ENCODE measurements around the gene TIMM17A.

The TIMM17A gene

GRCh38 chr1:201983380-201983805, 28.1 kb downstream of the TIMM17A start:
- no peak for DNase-seq (ENCODE audit: low spot score)

DNA sequence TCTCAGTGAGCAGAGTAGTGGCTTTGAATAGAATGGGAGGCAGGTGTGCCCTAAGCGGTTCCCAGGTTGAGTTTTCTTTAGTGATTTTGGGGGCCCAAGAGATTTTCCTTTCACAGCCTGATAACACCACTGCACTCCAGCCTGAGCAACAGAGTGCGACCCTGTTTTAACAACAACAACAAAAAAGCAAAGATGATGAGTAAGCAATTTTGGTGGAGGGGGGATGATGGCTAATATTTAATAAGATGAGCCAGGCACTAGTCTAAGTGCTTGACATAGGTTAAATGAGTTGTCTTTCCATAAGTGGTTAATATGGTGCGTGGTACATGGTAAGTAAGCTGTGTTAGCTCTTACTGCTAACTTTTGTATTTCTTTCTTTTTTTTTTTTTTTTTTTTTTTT, 29.1 kb downstream of the TIMM17A start:
- no peak for DNase-seq (ENCODE audit: low spot score)

DNA sequence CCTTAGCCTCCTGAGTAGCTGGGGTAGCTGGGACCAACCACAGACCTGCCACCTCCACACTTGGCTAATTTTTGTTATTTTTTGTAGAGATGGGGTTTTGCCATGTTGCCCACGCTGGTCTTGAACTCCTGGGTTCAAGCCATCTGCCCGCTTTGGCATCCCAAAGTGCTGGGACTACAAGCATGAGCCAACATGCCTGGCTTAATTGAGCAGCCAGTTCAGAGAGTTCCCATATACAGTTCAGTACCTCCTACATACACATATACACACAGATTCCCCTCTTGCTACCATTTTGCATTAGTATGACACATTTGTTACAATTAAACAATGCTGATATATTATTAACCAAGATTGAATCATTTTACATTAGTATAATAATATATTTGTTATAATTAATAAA, 30.1 kb downstream of the TIMM17A start:
- DNase-seq (ENCODE audit: low spot score) = no peak

DNA sequence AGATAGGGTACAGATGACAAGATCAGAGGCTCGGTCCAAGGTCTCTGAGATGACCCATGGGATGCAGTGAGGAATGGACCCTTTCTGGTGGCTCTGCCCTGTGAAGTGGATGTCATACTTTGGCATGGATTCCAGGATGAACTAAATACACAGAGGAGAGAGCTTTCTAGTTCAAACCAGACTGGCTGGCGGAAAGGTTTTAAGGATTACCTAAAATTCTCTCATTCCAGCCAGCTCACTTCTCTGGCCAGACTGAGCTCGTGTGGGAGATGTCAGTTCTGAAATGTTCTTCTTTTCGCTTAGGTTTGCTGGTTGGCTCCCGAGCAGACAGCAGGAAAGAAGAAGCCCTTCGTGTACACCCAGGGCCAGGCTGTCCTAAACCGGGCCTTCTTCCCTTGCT, 33.3 kb downstream of the TIMM17A start:
- no peak for DNase-seq (ENCODE audit: low spot score)

DNA sequence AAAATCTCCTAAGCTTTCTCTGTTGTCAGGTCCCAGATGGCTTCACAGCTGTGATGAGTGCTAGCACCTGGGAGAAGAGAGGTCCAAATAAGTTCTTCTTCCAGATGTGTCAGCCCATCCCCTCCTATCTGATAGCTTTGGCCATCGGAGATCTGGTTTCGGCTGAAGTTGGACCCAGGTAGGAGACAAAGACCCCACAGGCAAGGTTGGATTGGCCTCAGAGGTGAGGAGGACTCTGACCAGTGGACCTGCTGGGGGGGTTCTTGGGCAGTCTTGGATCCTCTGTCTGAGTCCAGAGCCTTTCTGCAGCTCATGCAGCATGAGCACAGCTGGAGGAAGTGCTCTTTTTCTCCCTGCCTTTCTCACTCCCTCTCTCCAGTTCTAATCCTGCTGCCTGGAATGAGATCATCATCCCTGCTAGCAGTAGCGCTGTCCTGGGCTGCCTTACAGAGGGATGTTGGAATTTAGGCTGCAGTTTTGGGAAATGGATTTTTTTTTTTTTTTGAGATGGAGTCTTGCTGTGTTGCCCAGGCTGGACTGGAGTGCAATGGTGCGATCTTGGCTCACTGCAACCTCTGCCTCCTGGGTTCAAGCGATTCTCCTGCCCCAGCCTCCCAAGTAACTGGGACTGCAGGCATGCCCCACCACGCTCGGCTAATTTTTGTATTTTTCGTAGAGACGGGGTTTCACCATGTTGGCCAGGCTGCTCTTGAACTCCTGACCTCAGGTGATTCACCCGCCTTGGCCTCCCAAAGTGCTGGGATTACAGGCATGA, 34.2 kb downstream of the TIMM17A start:
- no peak for DNase-seq (ENCODE audit: low spot score)

- DNase-seq (ENCODE audit: low spot score) = no peak
These were observed 35.1 kb downstream of the TIMM17A start for GRCh38 chr1:201990427-201990826.

GRCh38 chr1:201999625-202000238, 44.4 kb downstream of the TIMM17A start:
- DNase-seq (ENCODE audit: low spot score) = peak; percentile 59

GRCh38 chr1:202002507-202002906, 47.2 kb downstream of the TIMM17A start:
- no peak for DNase-seq (ENCODE audit: low spot score)

DNA sequence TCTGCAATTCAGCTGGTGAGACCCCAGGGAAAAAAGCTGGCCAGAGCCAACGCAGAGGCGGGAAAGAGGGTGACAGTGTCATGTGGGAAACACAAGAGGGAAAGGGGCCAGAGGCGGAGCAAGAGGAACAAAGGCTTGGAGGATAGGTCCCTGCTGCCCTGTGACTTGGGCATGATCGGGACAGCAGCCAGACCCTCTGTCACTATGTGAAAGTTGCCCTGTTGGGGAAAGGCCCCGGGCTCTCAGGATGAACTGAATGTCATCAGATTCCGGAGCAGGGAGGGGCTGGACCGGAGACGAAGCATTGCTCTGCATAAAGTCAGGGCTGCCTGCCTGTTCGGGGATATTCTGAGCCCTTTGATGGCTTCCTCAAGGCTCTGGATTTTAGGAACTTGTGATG, 49.4 kb downstream of the TIMM17A start:
- no peak for DNase-seq (ENCODE audit: low spot score)

- DNase-seq (ENCODE audit: low spot score) = peak; percentile 47
These were observed 50.7 kb downstream of the TIMM17A start for GRCh38 chr1:202005958-202006357.

- DNase-seq (ENCODE audit: low spot score) = no peak
These were observed 52.0 kb downstream of the TIMM17A start for GRCh38 chr1:202007304-202007703.

- DNase-seq (ENCODE audit: low spot score) = no peak
These were observed 52.6 kb downstream of the TIMM17A start for GRCh38 chr1:202007805-202008489.

DNA sequence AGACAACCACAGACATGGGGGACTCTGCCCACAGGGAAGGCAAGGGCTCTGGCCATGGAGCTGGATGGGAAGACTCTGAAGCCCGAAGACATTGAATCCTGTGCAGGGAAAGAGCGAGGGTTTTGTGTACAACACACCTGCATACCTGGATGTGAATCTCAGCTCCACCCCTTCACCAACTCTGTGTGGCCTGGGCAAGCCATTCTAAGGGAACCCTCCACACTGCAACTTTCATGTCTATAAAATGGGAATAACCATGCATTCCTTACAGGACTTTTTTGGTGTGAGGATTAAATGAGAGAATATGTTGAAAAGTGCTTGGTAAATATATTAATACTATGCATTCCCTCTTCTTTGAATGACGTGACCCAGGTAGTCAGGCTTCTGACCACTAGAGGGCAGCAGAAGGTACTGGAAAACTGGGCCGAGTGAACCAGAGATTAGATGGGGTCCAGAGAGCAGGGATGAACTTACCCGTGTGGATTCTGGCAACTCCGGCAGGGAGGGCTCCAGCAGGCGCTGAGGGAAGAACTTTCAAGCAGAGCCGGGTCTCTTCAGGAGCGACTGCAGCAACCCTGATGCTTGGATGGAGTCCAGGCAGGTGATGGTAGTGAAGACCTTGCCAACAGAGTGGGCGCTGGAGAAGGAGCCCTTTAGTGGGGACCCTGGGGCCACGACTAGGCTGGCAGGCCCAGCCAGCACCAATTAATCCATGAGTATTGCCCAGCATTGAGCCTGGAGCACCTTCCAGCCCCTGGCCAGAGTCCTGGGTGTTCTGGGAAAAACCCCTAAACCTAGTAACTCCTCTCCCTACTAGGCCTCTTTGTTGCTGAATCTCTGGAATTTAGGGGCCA, 54.2 kb downstream of the TIMM17A start:
- peak; percentile 81 for DNase-seq (ENCODE audit: low spot score)

- no peak for DNase-seq (ENCODE audit: low spot score)
These were observed 55.1 kb downstream of the TIMM17A start, which contains the start of gene ELF3 for GRCh38 chr1:202010180-202011015. Gene ELF3, plus strand, starts transcription at chr1:202010587. Its CDS starts 550 bp downstream, at chr1:202011137.

GRCh38 chr1:202011994-202012393, 56.7 kb downstream of the TIMM17A start:
- DNase-seq (ENCODE audit: low spot score) = no peak

GRCh38 chr1:202012544-202013478, 57.5 kb downstream of the TIMM17A start:
- no peak for DNase-seq (ENCODE audit: low spot score)

GRCh38 chr1:202013603-202014002, 58.3 kb downstream of the TIMM17A start:
- DNase-seq (ENCODE audit: low spot score) = no peak

DNA sequence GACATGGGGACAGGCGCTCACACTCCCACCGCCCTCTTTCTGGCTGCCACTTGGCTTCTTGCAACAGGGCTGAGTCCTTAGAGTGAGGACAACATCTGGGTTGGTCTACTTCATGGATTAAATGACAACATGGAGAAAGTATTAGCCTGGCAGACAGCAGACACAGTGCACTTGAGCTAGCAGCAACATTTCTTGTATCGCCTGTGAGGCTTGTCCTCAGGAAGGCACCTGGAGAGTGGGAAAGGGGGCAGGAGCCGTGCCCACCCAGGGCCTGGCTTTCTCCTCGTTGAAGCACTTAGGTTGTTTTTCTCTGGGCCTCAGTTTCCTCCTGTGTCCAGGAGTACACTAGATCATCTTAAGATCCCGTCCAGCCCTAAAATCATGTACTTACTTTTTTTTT, 58.8 kb downstream of the TIMM17A start:
- no peak for DNase-seq (ENCODE audit: low spot score)

DNA sequence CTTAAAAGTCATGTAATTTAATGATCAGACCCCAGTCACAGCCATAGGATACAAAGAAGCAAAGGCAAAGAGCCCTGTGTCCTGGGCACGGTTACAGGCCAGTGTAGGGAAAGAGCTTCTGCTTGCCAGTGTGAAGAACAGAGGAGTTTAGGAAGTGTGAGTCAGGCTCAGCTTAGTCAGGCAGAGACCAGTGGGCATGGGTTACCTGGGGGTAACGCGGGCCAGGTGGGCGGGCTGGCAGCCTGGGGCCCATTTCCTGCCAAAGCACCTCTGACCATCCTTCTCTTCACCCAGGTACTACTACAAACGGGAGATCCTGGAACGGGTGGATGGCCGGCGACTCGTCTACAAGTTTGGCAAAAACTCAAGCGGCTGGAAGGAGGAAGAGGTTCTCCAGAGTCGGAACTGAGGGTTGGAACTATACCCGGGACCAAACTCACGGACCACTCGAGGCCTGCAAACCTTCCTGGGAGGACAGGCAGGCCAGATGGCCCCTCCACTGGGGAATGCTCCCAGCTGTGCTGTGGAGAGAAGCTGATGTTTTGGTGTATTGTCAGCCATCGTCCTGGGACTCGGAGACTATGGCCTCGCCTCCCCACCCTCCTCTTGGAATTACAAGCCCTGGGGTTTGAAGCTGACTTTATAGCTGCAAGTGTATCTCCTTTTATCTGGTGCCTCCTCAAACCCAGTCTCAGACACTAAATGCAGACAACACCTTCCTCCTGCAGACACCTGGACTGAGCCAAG, 59.8 kb downstream of the TIMM17A start:
- DNase-seq (ENCODE audit: low spot score) = no peak

DNA sequence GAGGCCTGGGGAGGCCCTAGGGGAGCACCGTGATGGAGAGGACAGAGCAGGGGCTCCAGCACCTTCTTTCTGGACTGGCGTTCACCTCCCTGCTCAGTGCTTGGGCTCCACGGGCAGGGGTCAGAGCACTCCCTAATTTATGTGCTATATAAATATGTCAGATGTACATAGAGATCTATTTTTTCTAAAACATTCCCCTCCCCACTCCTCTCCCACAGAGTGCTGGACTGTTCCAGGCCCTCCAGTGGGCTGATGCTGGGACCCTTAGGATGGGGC, 60.3 kb downstream of the TIMM17A start:
- DNase-seq (ENCODE audit: low spot score) = no peak

All from AG08396 (cell line).